IMR-90 (cell line): Measurements from ENCODE around the gene QKI.

Source experiments
- BHLHE40 ChIP-seq: fragments of 150-350 bp; IDR thresholded peaks from 2 replicates; pipeline ENCODE4 v1.6.1; 2016; ENCODE audit warnings: mild to moderate bottlenecking, low read depth, low read length
- CEBPB ChIP-seq: IDR thresholded peaks from 2 replicates; pipeline ENCODE4 v1.6.1; 2012; ENCODE audit warnings: low read depth, low read length, improper control_type of control experiment
- CHD1 ChIP-seq: IDR thresholded peaks from 2 replicates; pipeline ENCODE4 v1.6.1; 2012; ENCODE audit warnings: low read depth, low read length, improper control_type of control experiment
- CTCF ChIP-seq: conservative IDR thresholded peaks from 2 replicates; pipeline ENCODE4 v1.5.1; 2012; ENCODE audit warnings: mild to moderate bottlenecking, low read depth, low read length, improper control_type of control experiment
- FOS ChIP-seq: fragments of 150-350 bp; IDR thresholded peaks from 2 replicates; pipeline ENCODE4 v1.6.1; 2016; ENCODE audit warnings: low read depth, low read length
- MAFK ChIP-seq: IDR thresholded peaks from 2 replicates; pipeline ENCODE4 v1.6.1; 2012; ENCODE audit warnings: low read depth, low read length, improper control_type of control experiment
- MAZ ChIP-seq: IDR thresholded peaks from 2 replicates; pipeline ENCODE4 v1.6.1; 2012; ENCODE audit warnings: low read depth, mild to moderate bottlenecking, low read length, improper control_type of control experiment, moderate library complexity, borderline replicate concordance
- NFE2L2 ChIP-seq: fragments of 150-350 bp; IDR thresholded peaks from 2 replicates; pipeline ENCODE4 v1.6.1; 2016; ENCODE audit warnings: low read depth, mild to moderate bottlenecking, low read length
- POLR2A ChIP-seq: IDR thresholded peaks from 2 replicates; pipeline ENCODE4 v1.6.1; 2012; ENCODE audit warnings: mild to moderate bottlenecking, low read depth, low read length
- RAD21 ChIP-seq: IDR thresholded peaks from 2 replicates; pipeline ENCODE4 v1.6.1; 2012; ENCODE audit warnings: low read length, improper control_type of control experiment
- RCOR1 ChIP-seq: IDR thresholded peaks from 2 replicates; pipeline ENCODE4 v1.6.1; 2012; ENCODE audit warnings: mild to moderate bottlenecking, low read length, improper control_type of control experiment; ENCODE audit not compliant: insufficient replicate concordance
- SMC3 ChIP-seq: fragments of 150-350 bp; IDR thresholded peaks from 2 replicates; pipeline ENCODE4 v1.6.1; 2016; ENCODE audit warnings: low read depth, mild to moderate bottlenecking, antibody characterized with exemption, low read length, moderate library complexity
- TF ChIP-seq, protein P1 (sequence below): fragments of 150-350 bp; IDR thresholded peaks from 2 replicates; pipeline ENCODE4 v1.6.1; 2016; ENCODE audit warnings: low read depth, mild to moderate bottlenecking, low read length, moderate library complexity, borderline replicate concordance

DNA sequence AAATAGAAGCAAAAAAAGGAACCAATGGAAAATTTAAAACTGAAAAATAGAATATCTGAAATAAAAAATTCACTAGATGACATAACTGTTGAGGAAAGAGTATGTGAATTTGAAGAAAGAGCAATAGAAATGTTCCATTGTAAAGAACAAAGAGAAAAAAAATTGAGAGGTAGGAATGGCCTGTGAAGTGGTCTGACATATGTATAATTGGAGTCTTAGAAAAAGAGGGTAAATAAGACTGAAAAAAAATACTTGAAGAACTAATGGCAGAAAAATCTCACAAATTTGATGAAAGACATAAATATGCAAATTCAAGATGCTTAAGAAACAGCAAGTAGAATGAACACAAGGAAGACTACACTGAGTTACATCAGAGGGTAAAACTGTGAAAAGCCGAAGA lies 93.4 kb downstream of the QKI start:
- TF ChIP-seq, protein P1, sequence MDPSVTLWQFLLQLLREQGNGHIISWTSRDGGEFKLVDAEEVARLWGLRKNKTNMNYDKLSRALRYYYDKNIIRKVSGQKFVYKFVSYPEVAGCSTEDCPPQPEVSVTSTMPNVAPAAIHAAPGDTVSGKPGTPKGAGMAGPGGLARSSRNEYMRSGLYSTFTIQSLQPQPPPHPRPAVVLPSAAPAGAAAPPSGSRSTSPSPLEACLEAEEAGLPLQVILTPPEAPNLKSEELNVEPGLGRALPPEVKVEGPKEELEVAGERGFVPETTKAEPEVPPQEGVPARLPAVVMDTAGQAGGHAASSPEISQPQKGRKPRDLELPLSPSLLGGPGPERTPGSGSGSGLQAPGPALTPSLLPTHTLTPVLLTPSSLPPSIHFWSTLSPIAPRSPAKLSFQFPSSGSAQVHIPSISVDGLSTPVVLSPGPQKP, result no peak
- TF ChIP-seq SMC3 (no peak), CTCF (no peak), BHLHE40 (no peak), POLR2A (no peak), CHD1 (no peak), FOS (no peak), RAD21 (no peak), MAFK (no peak), CEBPB (no peak), MAZ (no peak), RCOR1 (no peak), NFE2L2 (no peak)
